Spleen (tissue), 7 donors: ENCODE data around the gene CNKSR2.

ENCODE experiments used
- CTCF ChIP-seq, 11 experiments: fragments of 200-600 bp in 7 of 11; fragments of 450-650 bp in 4 of 11; sonication (generic) in 4 of 11; IDR thresholded peaks in 8 of 11; conservative IDR thresholded peaks in 3 of 11; 1 replicate in 7 of 11; 2 replicates in 4 of 11; pipeline versions ENCODE4 v1.4.0 to v1.8.0; 2016 to 2021; ENCODE audit warnings: antibody characterized with exemption in 11 of 11, inconsistent platforms in 4 of 11, mild to moderate bottlenecking in 1 of 11
- POLR2A ChIP-seq, 3 donors: fragments of 450-650 bp; IDR thresholded peaks; one replicate each; pipeline ENCODE4 v1.5.1; 2017; ENCODE audit warnings: antibody characterized with exemption in 3 of 3, mild to moderate bottlenecking in 1 of 3
- donor health status: DM: no; HTN: no; CAD: no; lungs with moderate emphysema.
- donor health status: DM: no; HTN: no; CAD: no.
- donor health status: DM: no; HTN: no; CAD: no.

- no peak for TF ChIP-seq CTCF (IDR thresholded peaks at IDR 0.05 in 8 of 11, conservative IDR thresholded peaks at IDR 0.05 in 3 of 11)
- TF ChIP-seq POLR2A (IDR thresholded peaks at IDR 0.05), result no peak
Observed at GRCh38 chrX:21379991-21380390, 5.8 kb downstream of the CNKSR2 start.
